ENCODE measurements around the gene RAB40C. TPM values are rescaled to one million over a fixed set of nuclear protein-coding genes. Genes with fewer than 3 reads are reported as not detected.

RAB40C gene
- total RNA-seq, 1 donor from 2014 or later = 6.0 TPM

- H3K27me3 ChIP-seq = peaks cover 38% of the 10 kb centered on the region
These were observed 34.1 kb upstream of the RAB40C start for GRCh38 chr16:555528-556473.

GRCh38 chr16:556474-557173 is 33.2 kb upstream of the RAB40C start:
- TF ChIP-seq EZH2phosphoT487 (IDR thresholded peaks at IDR 0.05) (no peak), CTCF (IDR thresholded peaks at IDR 0.05) (no peak), EZH2 (IDR thresholded peaks at IDR 0.05) (no peak)
- Mint-ChIP-seq H3K27me3 (ENCODE audit: insufficient read depth, low read depth) (peaks cover 16% of the 10 kb centered on the region), H3K9me3 (no peaks in the 10 kb centered on the region), H3K27ac (no peak overlapping the region), H3K4me3 (no peak overlapping the region), H3K36me3 (no peaks in the 10 kb centered on the region), H3K4me1 (peaks cover 3% of the 10 kb centered on the region)
- no peaks in the 10 kb centered on the region for H3K36me3 ChIP-seq
- peaks cover 12% of the 10 kb centered on the region for H3F3A ChIP-seq (ENCODE audit: low read depth)
- H3K27me3 ChIP-seq = peaks cover 46% of the 10 kb centered on the region
- H3K4me1 ChIP-seq = peaks cover 5% of the 10 kb centered on the region
- no peak overlapping the region for H3K4me2 ChIP-seq
- no peak overlapping the region for H3K9ac ChIP-seq
- no peak overlapping the region for H3K27ac ChIP-seq
- H3K9me3 ChIP-seq (ENCODE audit: low read depth) = no peaks in the 10 kb centered on the region
- H3K4me3 ChIP-seq = no peak overlapping the region
- peaks cover 10% of the 10 kb centered on the region for H4K20me1 ChIP-seq (ENCODE audit: low read depth)
- H3K79me2 ChIP-seq (ENCODE audit: low read depth) = no peaks in the 10 kb centered on the region
- DNase-seq (ENCODE audit: low spot score) = no peak
- no peak overlapping the region for H2AFZ ChIP-seq (replicated peaks)

More at GRCh38 chr16:555528-556473, 34.1 kb upstream of the RAB40C start:
- peaks cover 12% of the 10 kb centered on the region for H3F3A ChIP-seq (ENCODE audit: low read depth)
- H3K27ac Mint-ChIP-seq = no peak overlapping the region
- H3K9me3 Mint-ChIP-seq = no peaks in the 10 kb centered on the region
- no peak overlapping the region for H3K27ac ChIP-seq
- TF ChIP-seq EZH2phosphoT487 (IDR thresholded peaks at IDR 0.05) (no peak), EZH2 (IDR thresholded peaks at IDR 0.05) (no peak), CTCF (IDR thresholded peaks at IDR 0.05) (no peak)
- H3K4me3 Mint-ChIP-seq = no peak overlapping the region
- no peak overlapping the region for H3K9ac ChIP-seq
- peaks cover 15% of the 10 kb centered on the region for H3K27me3 Mint-ChIP-seq (ENCODE audit: insufficient read depth, low read depth)
- no peaks in the 10 kb centered on the region for H3K9me3 ChIP-seq (ENCODE audit: low read depth)
- no peaks in the 10 kb centered on the region for H3K79me2 ChIP-seq (ENCODE audit: low read depth)
- H3K36me3 ChIP-seq = no peaks in the 10 kb centered on the region
- H3K36me3 Mint-ChIP-seq = no peaks in the 10 kb centered on the region
- no peak overlapping the region for H2AFZ ChIP-seq (replicated peaks)
- H3K4me1 Mint-ChIP-seq = peaks cover 3% of the 10 kb centered on the region
- H3K4me3 ChIP-seq = no peak overlapping the region
- peaks cover 10% of the 10 kb centered on the region for H4K20me1 ChIP-seq (ENCODE audit: low read depth)
- H3K4me2 ChIP-seq = no peak overlapping the region
- DNase-seq (ENCODE audit: low spot score) = no peak
- peaks cover 5% of the 10 kb centered on the region for H3K4me1 ChIP-seq

- Mint-ChIP-seq H3K4me3 (no peak overlapping the region), H3K9me3 (peaks cover 2% of the 10 kb centered on the region), H3K27me3 (ENCODE audit: insufficient read depth, low read depth) (peaks cover 20% of the 10 kb centered on the region), H3K36me3 (no peaks in the 10 kb centered on the region), H3K27ac (no peak overlapping the region), H3K4me1 (peaks cover 9% of the 10 kb centered on the region)
- TF ChIP-seq CTCF (IDR thresholded peaks at IDR 0.05) (no peak), EZH2 (IDR thresholded peaks at IDR 0.05) (no peak), EZH2phosphoT487 (IDR thresholded peaks at IDR 0.05) (no peak)
- Histone ChIP-seq H4K20me1 (ENCODE audit: low read depth) (peaks cover 10% of the 10 kb centered on the region), H3K4me2 (no peak overlapping the region), H2AFZ (replicated peaks) (no peak overlapping the region), H3K4me3 (no peak overlapping the region), H3K79me2 (ENCODE audit: low read depth) (no peaks in the 10 kb centered on the region), H3K4me1 (peaks cover 5% of the 10 kb centered on the region), H3K9ac (no peak overlapping the region), H3F3A (ENCODE audit: low read depth) (peaks cover 12% of the 10 kb centered on the region), H3K27me3 (peaks cover 56% of the 10 kb centered on the region), H3K9me3 (ENCODE audit: low read depth) (no peaks in the 10 kb centered on the region), H3K27ac (no peak overlapping the region), H3K36me3 (no peaks in the 10 kb centered on the region)
- no peak for DNase-seq (ENCODE audit: low spot score)
These were observed 32.2 kb upstream of the RAB40C start for GRCh38 chr16:557463-558297.

Measured in neural progenitor cell (in vitro differentiated cells).